H9 (cell line): Measurements from ENCODE around the gene SLC24A3. TPM values are rescaled to one million over a fixed set of nuclear protein-coding genes. Genes with fewer than 3 reads are reported as not detected.

Source experiments
- DNase-seq: peaks from one replicate; pipeline ENCODE4 v3.0.0-alpha.2; 2017
- H2AFZ ChIP-seq: one replicate; pipeline ENCODE4 v1.6.1; 2013; ENCODE audit warnings: mild to moderate bottlenecking, low read length, control low read depth, moderate library complexity
- H2AK5ac ChIP-seq: 2 replicates; pipeline ENCODE4 v1.6.1; 2013; ENCODE audit warnings: low read length, control low read depth, mixed read lengths; ENCODE audit not compliant: insufficient read length
- H2BK120ac ChIP-seq: one replicate; pipeline ENCODE4 v1.6.1; 2013; ENCODE audit warnings: low read depth, mild to moderate bottlenecking, low read length, control low read depth, inconsistent platforms; ENCODE audit not compliant: poor library complexity, severe bottlenecking
- H2BK12ac ChIP-seq: 2 replicates; pipeline ENCODE4 v1.6.1; 2013; ENCODE audit warnings: low read length, control low read depth, mixed read lengths, low read depth; ENCODE audit not compliant: insufficient read length
- H2BK15ac ChIP-seq: 2 replicates; pipeline ENCODE4 v1.6.1; 2013; ENCODE audit warnings: low read depth, low read length, control low read depth
- H2BK20ac ChIP-seq: one replicate; pipeline ENCODE4 v1.6.1; 2013; ENCODE audit warnings: low read depth, mild to moderate bottlenecking, low read length, control low read depth, inconsistent platforms; ENCODE audit not compliant: poor library complexity, severe bottlenecking
- H2BK5ac ChIP-seq: 2 replicates; pipeline ENCODE4 v1.6.1; 2013; ENCODE audit warnings: low read length, control low read depth, mixed read lengths; ENCODE audit not compliant: insufficient read length
- H3K14ac ChIP-seq: 2 replicates; pipeline ENCODE4 v1.6.1; 2013; ENCODE audit warnings: low read length, control low read depth; ENCODE audit not compliant: insufficient read depth
- H3K18ac ChIP-seq: 2 replicates; pipeline ENCODE4 v1.6.1; 2013; ENCODE audit warnings: low read depth, mild to moderate bottlenecking, mixed read lengths, low read length, control low read depth; ENCODE audit not compliant: insufficient read length
- H3K23ac ChIP-seq: 2 replicates; pipeline ENCODE4 v1.6.1; 2013; ENCODE audit warnings: low read length, control low read depth, mixed read lengths, low read depth; ENCODE audit not compliant: insufficient read length
- H3K23me2 ChIP-seq: 2 replicates; pipeline ENCODE4 v1.6.1; 2013; ENCODE audit warnings: low read depth, mild to moderate bottlenecking, mixed read lengths, low read length, control low read depth; ENCODE audit not compliant: insufficient read length, poor library complexity, severe bottlenecking
- H3K27ac ChIP-seq: 2 replicates; pipeline ENCODE4 v1.5.1; 2013; ENCODE audit warnings: low read length, control low read depth, mixed read lengths, low read depth; ENCODE audit not compliant: insufficient read length
- H3K27me3 ChIP-seq: 2 replicates; pipeline ENCODE4 v1.6.1; 2013; ENCODE audit warnings: low read length, control low read depth, inconsistent platforms; ENCODE audit not compliant: insufficient read depth
- H3K4ac ChIP-seq: 2 replicates; pipeline ENCODE4 v1.6.1; 2013; ENCODE audit warnings: low read depth, mild to moderate bottlenecking, control low read depth, inconsistent platforms, low read length, moderate library complexity
- H3K4me1 ChIP-seq: 2 replicates; pipeline ENCODE4 v1.6.1; 2013; ENCODE audit warnings: low read length, control low read depth, inconsistent platforms; ENCODE audit not compliant: insufficient read depth
- H3K4me2 ChIP-seq: 2 replicates; pipeline ENCODE4 v1.6.1; 2013; ENCODE audit warnings: low read length, control low read depth, mixed read lengths; ENCODE audit not compliant: insufficient read length, insufficient read depth
- H3K56ac ChIP-seq: 2 replicates; pipeline ENCODE4 v1.6.1; 2013; ENCODE audit warnings: low read depth, mild to moderate bottlenecking, mixed read lengths, low read length, control low read depth; ENCODE audit not compliant: insufficient read length
- H3K79me1 ChIP-seq: 2 replicates; pipeline ENCODE4 v1.6.1; 2013; ENCODE audit warnings: low read depth, mild to moderate bottlenecking, moderate library complexity, low read length, control low read depth, inconsistent platforms; ENCODE audit not compliant: insufficient read depth, poor library complexity, severe bottlenecking
- H3K79me2 ChIP-seq: 2 replicates; pipeline ENCODE4 v1.6.1; 2013; ENCODE audit warnings: low read length, control low read depth, inconsistent platforms; ENCODE audit not compliant: insufficient read depth
- H3K9ac ChIP-seq: 2 replicates; pipeline ENCODE4 v1.6.1; 2013; ENCODE audit warnings: low read length, control low read depth, mixed read lengths; ENCODE audit not compliant: insufficient read length; ENCODE audit errors: extremely low read depth
- H3K9me3 ChIP-seq: one replicate; pipeline ENCODE4 v1.6.1; 2013; ENCODE audit warnings: low read depth, low read length, inconsistent platforms; ENCODE audit not compliant: control insufficient read depth
- H3T11ph ChIP-seq: one replicate; pipeline ENCODE4 v1.6.1; 2013; ENCODE audit warnings: mild to moderate bottlenecking, low read length, control low read depth, inconsistent platforms
- H4K20me1 ChIP-seq: one replicate; pipeline ENCODE4 v1.6.1; 2013; ENCODE audit not compliant: control insufficient read depth, insufficient read length, insufficient read depth
- H4K5ac ChIP-seq: 2 replicates; pipeline ENCODE4 v1.6.1; 2013; ENCODE audit warnings: low read depth, mild to moderate bottlenecking, mixed read lengths, low read length, control low read depth; ENCODE audit not compliant: insufficient read length
- H4K8ac ChIP-seq: replicated peaks from 2 replicates; pipeline ENCODE4 v1.6.1; 2013; ENCODE audit warnings: low read length, control low read depth, mixed read lengths, low read depth; ENCODE audit not compliant: insufficient read length
- H4K91ac ChIP-seq: 2 replicates; pipeline ENCODE4 v1.6.1; 2013; ENCODE audit warnings: low read depth, mild to moderate bottlenecking, moderate library complexity, mixed read lengths, low read length, control low read depth; ENCODE audit not compliant: insufficient read length
- H3K27ac Mint-ChIP-seq, 3 experiments: 2 replicates in 2 of 3; 3 replicates in 1 of 3; pipeline ENCODE4 v1.8.0; 2020 to 2021; ENCODE audit warnings: mixed read lengths in 3 of 3, mild to moderate bottlenecking in 1 of 3, moderate library complexity in 1 of 3
- H3K27me3 Mint-ChIP-seq: 2 replicates; pipeline ENCODE4 v1.8.0; 2021; ENCODE audit warnings: low read depth, mild to moderate bottlenecking, moderate library complexity, mixed read lengths
- H3K36me3 Mint-ChIP-seq, 3 experiments: 2 replicates in 2 of 3; 3 replicates in 1 of 3; pipeline ENCODE4 v1.8.0; 2020 to 2021; ENCODE audit warnings: low read depth in 3 of 3, mixed read lengths in 3 of 3; ENCODE audit not compliant: insufficient read depth in 1 of 3
- H3K4me1 Mint-ChIP-seq, 2 experiments: 2 replicates each; pipeline ENCODE4 v1.8.0; 2020; ENCODE audit warnings: mixed read lengths in 2 of 2
- H3K4me3 Mint-ChIP-seq, 2 experiments: 2 replicates in 1 of 2; 3 replicates in 1 of 2; pipeline ENCODE4 v1.8.0; 2020 to 2021; ENCODE audit warnings: mild to moderate bottlenecking in 2 of 2, mixed read lengths in 2 of 2, moderate library complexity in 1 of 2
- H3K9me3 Mint-ChIP-seq, 2 experiments: 2 replicates in 1 of 2; 3 replicates in 1 of 2; pipeline ENCODE4 v1.8.0; 2020; ENCODE audit warnings: mild to moderate bottlenecking in 2 of 2, mixed read lengths in 2 of 2, moderate library complexity in 1 of 2
- WGBS: extraction: QIAGEN DNeasy Blood & Tissue Kit; methylation state at CpG from one replicate; pipeline ENCODE4 v1.1.7; 2013; ENCODE audit warnings: missing lambda C conversion rate, low lambda C conversion rate, mixed read lengths; ENCODE audit not compliant: insufficient read length; ENCODE audit errors: extremely low coverage; 5-methylcytosine and 5-hydroxymethylcytosine counted together
- total RNA-seq: library from RNA; stranded (reverse); gene quantifications from 2 replicates; pipeline ENCODE4 v1.2.1, GENCODE V29; 2021
- TF ChIP-seq, protein P1 (sequence below): fragments of 200-600 bp; sonication (generic); conservative IDR thresholded peaks from 3 replicates; pipeline ENCODE4 v1.8.0; 2021; ENCODE audit warnings: antibody characterized with exemption, mild to moderate bottlenecking

The SLC24A3 gene
- total RNA-seq, 1 experiment from 2014 or later: 0.83 TPM

DNA sequence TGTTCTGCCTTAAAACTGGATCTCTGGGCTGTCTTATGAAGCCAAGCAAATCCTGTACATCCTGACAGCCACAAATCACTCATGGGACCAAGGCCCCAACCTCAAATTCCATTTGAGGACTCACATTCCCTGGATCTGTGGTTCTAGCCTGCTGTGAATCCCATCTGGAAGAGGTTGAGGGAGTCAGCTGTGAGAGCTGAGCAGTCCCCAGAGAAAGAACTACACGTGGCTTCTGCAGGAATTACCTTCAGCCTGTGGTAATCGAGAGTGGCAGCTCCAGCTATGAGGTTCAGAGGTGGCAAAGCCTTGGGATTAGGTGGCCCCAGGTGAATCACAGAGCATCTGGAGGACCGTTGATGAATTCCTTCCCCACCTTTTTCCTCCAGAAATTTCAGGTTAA, 245.2 kb downstream of the SLC24A3 start:
- H3K14ac ChIP-seq: no peak overlapping the region
- no peak overlapping the region for H2AK5ac ChIP-seq
- Mint-ChIP-seq H3K36me3 (no peaks in the 10 kb centered on the region), H3K4me3 (no peak overlapping the region), H3K27me3 (no peaks in the 10 kb centered on the region; the same call in 1 of the 2 replicates), H3K27ac (no peak overlapping the region), H3K4me1 (peaks cover 6% of the 10 kb centered on the region in 2 experiments), H3K9me3 (no peaks in the 10 kb centered on the region)
- H3K23me2 ChIP-seq: no peaks in the 10 kb centered on the region
- H3K4me1 ChIP-seq: no peaks in the 10 kb centered on the region; the same call in 1 of the 2 replicates
- no peak overlapping the region for H2BK12ac ChIP-seq
- H4K20me1 ChIP-seq: no peaks in the 10 kb centered on the region
- H2AFZ ChIP-seq: no peak overlapping the region
- H4K91ac ChIP-seq: no peak overlapping the region
- no peak overlapping the region for H3K23ac ChIP-seq
- no peak overlapping the region for H3K4me2 ChIP-seq
- H3K4ac ChIP-seq: no peak overlapping the region
- no peaks in the 10 kb centered on the region for H3K9me3 ChIP-seq
- H2BK15ac ChIP-seq: no peak overlapping the region
- H2BK5ac ChIP-seq: no peak overlapping the region
- TF ChIP-seq, protein P1, sequence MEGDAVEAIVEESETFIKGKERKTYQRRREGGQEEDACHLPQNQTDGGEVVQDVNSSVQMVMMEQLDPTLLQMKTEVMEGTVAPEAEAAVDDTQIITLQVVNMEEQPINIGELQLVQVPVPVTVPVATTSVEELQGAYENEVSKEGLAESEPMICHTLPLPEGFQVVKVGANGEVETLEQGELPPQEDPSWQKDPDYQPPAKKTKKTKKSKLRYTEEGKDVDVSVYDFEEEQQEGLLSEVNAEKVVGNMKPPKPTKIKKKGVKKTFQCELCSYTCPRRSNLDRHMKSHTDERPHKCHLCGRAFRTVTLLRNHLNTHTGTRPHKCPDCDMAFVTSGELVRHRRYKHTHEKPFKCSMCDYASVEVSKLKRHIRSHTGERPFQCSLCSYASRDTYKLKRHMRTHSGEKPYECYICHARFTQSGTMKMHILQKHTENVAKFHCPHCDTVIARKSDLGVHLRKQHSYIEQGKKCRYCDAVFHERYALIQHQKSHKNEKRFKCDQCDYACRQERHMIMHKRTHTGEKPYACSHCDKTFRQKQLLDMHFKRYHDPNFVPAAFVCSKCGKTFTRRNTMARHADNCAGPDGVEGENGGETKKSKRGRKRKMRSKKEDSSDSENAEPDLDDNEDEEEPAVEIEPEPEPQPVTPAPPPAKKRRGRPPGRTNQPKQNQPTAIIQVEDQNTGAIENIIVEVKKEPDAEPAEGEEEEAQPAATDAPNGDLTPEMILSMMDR: no peak
- H2BK120ac ChIP-seq: no peak overlapping the region
- no peaks in the 10 kb centered on the region for H3K79me2 ChIP-seq
- H3T11ph ChIP-seq: no peak overlapping the region
- H4K5ac ChIP-seq: no peak overlapping the region
- no peak for DNase-seq
- H3K9ac ChIP-seq: no peak overlapping the region
- no peak overlapping the region for H4K8ac ChIP-seq
- no peaks in the 10 kb centered on the region for H3K27me3 ChIP-seq
- H3K27ac ChIP-seq: no peak overlapping the region
- H2BK20ac ChIP-seq: no peak overlapping the region
- no peaks in the 10 kb centered on the region for H3K79me1 ChIP-seq
- H3K56ac ChIP-seq: no peak overlapping the region
- no peak overlapping the region for H3K18ac ChIP-seq
- no CpG with 5 or more reads among the region's 3 CpGs for WGBS
